IPS DF 6.9 (cell line): ENCODE data around the gene SLC9A8.
"Not testable (repeated sequence)": the region's sequence is repeated elsewhere in the genome, so short reads cannot be mapped to it uniquely, and the experiment has no call there.

Experiments used
- DNase-seq: peaks from one replicate; pipeline ENCODE4 v3.0.0-alpha.2; 2013; ENCODE audit warnings: low read depth, low spot score
- H3K27ac ChIP-seq: one replicate; pipeline ENCODE4 v1.5.1; 2013; ENCODE audit warnings: low read length, control low read depth
- H3K27me3 ChIP-seq: 2 replicates; pipeline ENCODE4 v1.6.1; 2013; ENCODE audit warnings: mild to moderate bottlenecking, low read length; ENCODE audit not compliant: control insufficient read depth, insufficient read depth
- H3K36me3 ChIP-seq: 2 replicates; pipeline ENCODE4 v1.6.1; 2013; ENCODE audit warnings: low read length; ENCODE audit not compliant: control insufficient read depth, insufficient read depth
- H3K4me1 ChIP-seq: 2 replicates; pipeline ENCODE4 v1.6.1; 2013; ENCODE audit warnings: low read length; ENCODE audit not compliant: control insufficient read depth, insufficient read depth
- H3K4me3 ChIP-seq: 2 replicates; pipeline ENCODE4 v1.5.1; 2013; ENCODE audit warnings: mild to moderate bottlenecking, low read length
- H3K9me3 ChIP-seq: 2 replicates; pipeline ENCODE4 v1.6.1; 2013; ENCODE audit warnings: low read length, inconsistent platforms; ENCODE audit not compliant: control insufficient read depth, insufficient read depth
- WGBS: extraction: QIAGEN DNeasy Blood & Tissue Kit; methylation state at CpG from one replicate; pipeline ENCODE4 v1.1.7; 2013; ENCODE audit warnings: mixed read lengths, missing lambda C conversion rate; ENCODE audit not compliant: insufficient read length, insufficient coverage; 5-methylcytosine and 5-hydroxymethylcytosine counted together

Gene SLC9A8

GRCh38 chr20:49774213-49774612 lies 38.4 kb upstream of the SLC9A8 start:
- not testable (repeated sequence) for H3K4me1 ChIP-seq, H3K4me3 ChIP-seq, DNase-seq, H3K36me3 ChIP-seq, H3K27me3 ChIP-seq, H3K9me3 ChIP-seq, H3K27ac ChIP-seq
- WGBS = no CpG with 5 or more reads among the region's 8 CpGs

- no peaks in the 10 kb centered on the region for H3K36me3 ChIP-seq
- H3K27me3 ChIP-seq = no peaks in the 10 kb centered on the region
- no peak overlapping the region for H3K27ac ChIP-seq
- no peaks in the 10 kb centered on the region for H3K9me3 ChIP-seq
- no CpG with 5 or more reads among the region's 5 CpGs for WGBS
- peaks cover 4% of the 10 kb centered on the region; the same call in 1 of the 2 replicates for H3K4me1 ChIP-seq
- H3K4me3 ChIP-seq = no peak overlapping the region
- no peak for DNase-seq
Observed at GRCh38 chr20:49775229-49775693, 37.4 kb upstream of the SLC9A8 start.

GRCh38 chr20:49779972-49780371 lies 32.7 kb upstream of the SLC9A8 start:
- H3K9me3 ChIP-seq = no peaks in the 10 kb centered on the region
- peaks cover 2% of the 10 kb centered on the region; the same call in 1 of the 2 replicates for H3K4me1 ChIP-seq
- H3K27ac ChIP-seq = no peak overlapping the region
- DNase-seq = no peak
- WGBS = no CpG with 5 or more reads among the region's 1 CpG
- H3K4me3 ChIP-seq = no peak overlapping the region
- H3K36me3 ChIP-seq = no peaks in the 10 kb centered on the region
- no peaks in the 10 kb centered on the region for H3K27me3 ChIP-seq

- DNase-seq = no peak
- H3K9me3 ChIP-seq = no peaks in the 10 kb centered on the region
- H3K4me3 ChIP-seq = no peak overlapping the region
- no peaks in the 10 kb centered on the region for H3K4me1 ChIP-seq
- H3K36me3 ChIP-seq = no peaks in the 10 kb centered on the region
- H3K27me3 ChIP-seq = no peaks in the 10 kb centered on the region
- no peak overlapping the region for H3K27ac ChIP-seq
- no CpG with 5 or more reads among the region's 3 CpGs for WGBS
Observed at GRCh38 chr20:49781676-49782075, 31.0 kb upstream of the SLC9A8 start.

GRCh38 chr20:49782439-49782838 lies 30.2 kb upstream of the SLC9A8 start:
- not testable (repeated sequence) for H3K36me3 ChIP-seq, H3K4me3 ChIP-seq, H3K27me3 ChIP-seq, H3K9me3 ChIP-seq, DNase-seq, H3K4me1 ChIP-seq, H3K27ac ChIP-seq
- WGBS = no CpG with 5 or more reads among the region's 4 CpGs

GRCh38 chr20:49783021-49783995 lies 29.3 kb upstream of the SLC9A8 start:
- DNase-seq, H3K27ac ChIP-seq, H3K36me3 ChIP-seq, H3K9me3 ChIP-seq, H3K27me3 ChIP-seq, H3K4me3 ChIP-seq, H3K4me1 ChIP-seq: not testable (repeated sequence)
- WGBS = no CpG with 5 or more reads among the region's 17 CpGs

- WGBS = no CpG with 5 or more reads among the region's 2 CpGs
- H3K9me3 ChIP-seq = no peaks in the 10 kb centered on the region
- H3K36me3 ChIP-seq = no peaks in the 10 kb centered on the region
- no peaks in the 10 kb centered on the region for H3K4me1 ChIP-seq
- H3K27ac ChIP-seq = no peak overlapping the region
- no peak for DNase-seq
- H3K4me3 ChIP-seq = no peak overlapping the region
- H3K27me3 ChIP-seq = no peaks in the 10 kb centered on the region
Observed at GRCh38 chr20:49784291-49784690, 28.3 kb upstream of the SLC9A8 start.

- Histone ChIP-seq H3K36me3 (no peaks in the 10 kb centered on the region), H3K27ac (no peak overlapping the region), H3K4me3 (no peak overlapping the region), H3K9me3 (no peaks in the 10 kb centered on the region), H3K4me1 (no peaks in the 10 kb centered on the region), H3K27me3 (no peaks in the 10 kb centered on the region)
- no CpG with 5 or more reads among the region's 15 CpGs for WGBS
- no peak for DNase-seq
Observed at GRCh38 chr20:49785149-49785851, 27.3 kb upstream of the SLC9A8 start.

- no peaks in the 10 kb centered on the region for H3K4me1 ChIP-seq
- H3K36me3 ChIP-seq = no peaks in the 10 kb centered on the region
- no CpG with 5 or more reads among the region's 4 CpGs for WGBS
- H3K9me3 ChIP-seq = no peaks in the 10 kb centered on the region
- H3K27me3 ChIP-seq = no peaks in the 10 kb centered on the region
- no peak overlapping the region for H3K27ac ChIP-seq
- no peak for DNase-seq
- H3K4me3 ChIP-seq = no peak overlapping the region
Observed at GRCh38 chr20:49785852-49786175, 26.8 kb upstream of the SLC9A8 start.

GRCh38 chr20:49786196-49786595 lies 26.4 kb upstream of the SLC9A8 start:
- Histone ChIP-seq H3K9me3 (no peaks in the 10 kb centered on the region), H3K27me3 (no peaks in the 10 kb centered on the region), H3K4me1 (no peaks in the 10 kb centered on the region), H3K36me3 (no peaks in the 10 kb centered on the region), H3K4me3 (no peak overlapping the region), H3K27ac (no peak overlapping the region)
- DNase-seq = no peak
- WGBS = no CpG with 5 or more reads among the region's 11 CpGs
